Ectodermal cell (in vitro differentiated cells): ENCODE measurements around the gene CTAG1A.
"Not testable (repeated sequence)": the region's sequence is repeated elsewhere in the genome, so short reads cannot be mapped to it uniquely, and the experiment has no call there.

ENCODE experiments used
- H3K27ac ChIP-seq: 2 replicates; pipeline ENCODE4 v1.7.0; 2013; ENCODE audit warnings: mild to moderate bottlenecking, low read depth, low read length; ENCODE audit not compliant: insufficient read depth, poor library complexity, severe bottlenecking
- H3K27me3 ChIP-seq: 2 replicates; pipeline ENCODE4 v1.7.0; 2013; ENCODE audit warnings: mild to moderate bottlenecking, low read length; ENCODE audit not compliant: insufficient read depth, control insufficient read depth, poor library complexity, severe bottlenecking
- H3K36me3 ChIP-seq: one replicate; pipeline ENCODE4 v1.7.0; 2013; ENCODE audit warnings: low read length; ENCODE audit not compliant: control insufficient read depth, insufficient read depth
- H3K4me1 ChIP-seq: one replicate; pipeline ENCODE4 v1.7.0; 2013; ENCODE audit warnings: low read length; ENCODE audit not compliant: control insufficient read depth, insufficient read depth
- H3K4me3 ChIP-seq: 2 replicates; pipeline ENCODE4 v1.7.0; 2013; ENCODE audit warnings: low read depth, low read length, control low read depth; ENCODE audit not compliant: insufficient read depth
- H3K9me3 ChIP-seq: 2 replicates; pipeline ENCODE4 v1.7.0; 2013; ENCODE audit warnings: mild to moderate bottlenecking, low read length, moderate library complexity; ENCODE audit not compliant: control insufficient read depth
- WGBS, 2 experiments: methylation state at CpG; one replicate each; pipeline ENCODE4 v1.1.7; 2013; ENCODE audit warnings: missing lambda C conversion rate in 2 of 2; 5-methylcytosine and 5-hydroxymethylcytosine counted together

CTAG1A gene

DNA sequence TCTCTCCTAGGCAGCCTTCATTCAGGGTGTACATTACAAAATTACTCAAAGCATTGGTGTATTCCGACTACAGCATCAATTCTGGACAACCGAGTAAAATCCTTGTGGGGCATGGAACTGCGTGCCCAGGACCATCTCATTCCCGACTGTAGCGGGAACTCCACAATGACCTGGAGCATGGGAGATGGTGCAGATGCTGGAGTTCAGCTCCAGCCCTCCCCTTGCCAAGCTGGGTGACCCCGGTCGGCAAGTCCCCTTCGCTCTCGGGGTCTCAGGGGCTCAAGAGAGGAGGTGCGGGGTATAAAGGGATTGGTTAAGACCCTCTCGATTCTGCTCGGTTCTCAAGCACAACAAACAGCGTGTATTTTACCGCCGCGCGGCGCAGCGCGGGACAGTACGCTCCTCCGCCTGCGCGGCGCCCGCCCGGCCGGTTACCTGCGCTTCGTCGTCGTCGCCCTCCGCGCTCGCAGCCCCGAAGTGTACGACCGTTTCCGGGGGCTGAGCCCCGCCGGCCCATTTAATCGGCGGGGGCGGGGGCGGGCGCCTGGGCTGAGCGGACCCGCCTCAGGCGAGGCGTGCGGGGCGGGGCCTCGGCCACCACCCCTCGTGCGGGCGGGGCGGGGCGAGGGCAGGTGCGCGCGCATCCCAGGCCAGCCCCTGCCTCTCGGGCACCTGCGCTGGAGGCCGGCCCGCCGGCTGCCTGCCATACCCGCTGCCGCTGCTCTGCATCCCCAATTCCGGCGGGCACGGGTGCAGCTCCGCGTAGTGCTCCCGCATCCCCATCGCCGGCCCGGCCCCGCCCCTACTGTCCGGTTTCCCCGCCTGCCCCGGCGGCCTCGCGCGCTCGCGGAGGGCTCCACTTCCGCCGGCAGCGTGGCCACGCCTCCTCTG is 38.3 kb upstream of the CTAG1A start, which contains the start of gene G6PD:
Gene G6PD, minus strand, starts transcription at position 493 of the 891 bp plus-strand sequence. CDS start 691 bp downstream, outside the sequence.
- Histone ChIP-seq H3K4me1 (no peaks in the 10 kb centered on the region), H3K27me3 (no peaks in the 10 kb centered on the region), H3K36me3 (no peaks in the 10 kb centered on the region), H3K27ac (peak within 1 kb of the TSS; percentile 16), H3K9me3 (no peaks in the 10 kb centered on the region), H3K4me3 (peak within 1 kb of the TSS; percentile 76)
- 1% methylated on average over 92 of the region's 92 CpGs for WGBS, 2 experiments

GRCh38 chrX:154547245-154548027 is 37.5 kb upstream of the CTAG1A start, which contains the start of gene IKBKG:
IKBKG (plus strand) TSS chrX:154547620; CDS start chrX:154552003, 4,383 bp downstream.
- no peaks in the 10 kb centered on the region for H3K36me3 ChIP-seq
- H3K9me3 ChIP-seq = no peaks in the 10 kb centered on the region
- H3K4me1 ChIP-seq = no peaks in the 10 kb centered on the region
- H3K4me3 ChIP-seq = peak within 1 kb of the TSS; percentile 76
- 0% methylated on average over 69 of the region's 69 CpGs for WGBS, 2 experiments
- no peaks in the 10 kb centered on the region for H3K27me3 ChIP-seq
- peak within 1 kb of the TSS; percentile 16 for H3K27ac ChIP-seq

DNA sequence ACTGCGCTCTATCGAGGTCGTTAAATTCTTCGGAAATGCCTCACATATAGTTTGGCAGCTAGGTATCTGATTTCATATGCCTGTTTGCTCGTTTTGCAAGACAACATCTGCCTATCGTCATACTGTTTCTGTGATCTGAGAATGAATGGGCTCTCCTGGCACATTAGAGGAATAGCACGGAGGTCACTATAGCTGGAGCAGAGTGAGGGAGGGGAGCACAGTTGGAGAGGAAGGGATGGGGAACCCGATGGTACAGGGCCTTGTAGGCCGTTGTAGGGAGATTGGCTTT is 37.0 kb upstream of the CTAG1A start:
- no peaks in the 10 kb centered on the region for H3K9me3 ChIP-seq
- peak overlapping the region; percentile 76 for H3K4me3 ChIP-seq
- peak overlapping the region; percentile 16 for H3K27ac ChIP-seq
- 2 to 3% methylated on average over 9 of the region's 9 CpGs for WGBS, 2 experiments
- no peaks in the 10 kb centered on the region for H3K27me3 ChIP-seq
- no peaks in the 10 kb centered on the region for H3K36me3 ChIP-seq
- H3K4me1 ChIP-seq = no peaks in the 10 kb centered on the region

GRCh38 chrX:154549766-154550165 is 35.2 kb upstream of the CTAG1A start:
- Histone ChIP-seq H3K4me3 (no peak overlapping the region), H3K27ac (no peak overlapping the region)
- 82% methylated on average over 1 of the region's 1 CpG; no CpG with 5 or more reads in 1 of the 2 experiments for WGBS, 2 experiments

GRCh38 chrX:154552112-154552806 is 32.7 kb upstream of the CTAG1A start:
- not testable (repeated sequence) for H3K36me3 ChIP-seq, H3K4me1 ChIP-seq, H3K27ac ChIP-seq, H3K27me3 ChIP-seq, H3K9me3 ChIP-seq, H3K4me3 ChIP-seq
- 93 to 95% methylated on average over 8 to 9 of the region's 18 CpGs for WGBS, 2 experiments

More at GRCh38 chrX:154549766-154550165, 35.2 kb upstream of the CTAG1A start:
- Histone ChIP-seq H3K36me3 (no peaks in the 10 kb centered on the region), H3K9me3 (no peaks in the 10 kb centered on the region), H3K27me3 (no peaks in the 10 kb centered on the region), H3K4me1 (no peaks in the 10 kb centered on the region)

GRCh38 chrX:154558060-154558690 is 26.8 kb upstream of the CTAG1A start:
- H3K27ac ChIP-seq, H3K4me1 ChIP-seq, H3K4me3 ChIP-seq, H3K27me3 ChIP-seq, H3K9me3 ChIP-seq, H3K36me3 ChIP-seq: not testable (repeated sequence)
- 100% methylated on average over 4 of the region's 24 CpGs; no CpG with 5 or more reads in 1 of the 2 experiments for WGBS, 2 experiments

- H3K36me3 ChIP-seq, H3K9me3 ChIP-seq, H3K27ac ChIP-seq, H3K27me3 ChIP-seq, H3K4me3 ChIP-seq, H3K4me1 ChIP-seq: not testable (repeated sequence)
- WGBS, 2 experiments = 100% methylated on average over 2 of the region's 21 CpGs; no CpG with 5 or more reads in 1 of the 2 experiments
Measured at GRCh38 chrX:154558896-154559295, 26.0 kb upstream of the CTAG1A start.

DNA sequence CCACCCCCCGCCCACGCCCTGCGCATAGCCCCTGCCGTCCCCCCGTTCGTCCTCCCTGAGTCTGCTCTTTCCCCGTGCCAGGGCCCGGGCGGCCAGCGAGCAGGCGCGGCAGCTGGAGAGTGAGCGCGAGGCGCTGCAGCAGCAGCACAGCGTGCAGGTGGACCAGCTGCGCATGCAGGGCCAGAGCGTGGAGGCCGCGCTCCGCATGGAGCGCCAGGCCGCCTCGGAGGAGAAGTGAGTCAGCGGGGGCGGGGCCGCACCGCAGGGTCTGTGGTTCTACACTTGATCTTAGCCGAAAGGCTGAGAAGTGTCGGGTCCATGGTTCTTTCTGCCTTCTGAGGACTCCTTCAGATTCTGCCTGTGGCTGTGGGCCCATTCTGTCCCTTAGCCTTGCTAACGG is 24.6 kb upstream of the CTAG1A start:
- not testable (repeated sequence) for H3K27me3 ChIP-seq, H3K4me1 ChIP-seq, H3K27ac ChIP-seq, H3K4me3 ChIP-seq, H3K9me3 ChIP-seq, H3K36me3 ChIP-seq
- WGBS, 2 experiments = no CpG with 5 or more reads among the region's 31 CpGs

DNA sequence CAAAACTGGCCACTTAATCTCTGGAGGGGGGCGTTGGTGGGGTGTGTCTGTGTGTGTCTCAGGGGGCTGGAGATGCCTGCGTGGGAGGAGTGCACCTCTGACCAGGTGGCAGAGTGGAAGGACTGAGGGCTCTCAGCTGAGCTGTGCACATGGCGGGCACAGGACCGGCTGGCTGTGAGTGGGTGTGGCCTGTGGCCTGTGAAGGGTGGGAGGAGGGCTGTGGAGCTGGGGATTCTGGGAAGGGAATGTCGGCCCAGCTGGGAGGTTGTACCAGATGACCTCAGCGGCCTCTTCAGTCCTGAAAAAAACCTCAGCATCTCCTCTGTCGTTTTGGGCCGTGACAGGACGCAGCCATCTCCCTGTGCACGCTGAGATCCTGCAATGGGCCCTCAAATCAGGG is 22.6 kb upstream of the CTAG1A start:
- no CpG with 5 or more reads among the region's 10 CpGs for WGBS, 2 experiments
- not testable (repeated sequence) for H3K4me1 ChIP-seq, H3K36me3 ChIP-seq, H3K27me3 ChIP-seq, H3K4me3 ChIP-seq, H3K9me3 ChIP-seq, H3K27ac ChIP-seq
